Heart right ventricle (tissue), 16 donors: Measurements from ENCODE around the gene EHHADH. TPM values are rescaled to one million over a fixed set of nuclear protein-coding genes. Genes with fewer than 3 reads are reported as not detected.

Source experiments
- ATAC-seq, 8 donors: fragments of 200-7000 bp; cut with Tn5 transposase; one replicate each; pipeline ENCODE4 v1.9.1; 2020; ENCODE audit warnings: mild to moderate bottlenecking in 8 of 8, moderate library complexity in 8 of 8, moderate number of reproducible peaks in 1 of 8
- DNase-seq, 2 donors: peaks; one replicate each; pipeline ENCODE4 v3.0.0-alpha.2; 2020
- H3K27ac ChIP-seq, 10 donors: fragments of 200-600 bp; sonication (generic) in 2 of 10; one replicate each; pipeline versions ENCODE4 v1.5.0 to v1.8.0; 2020 to 2022; ENCODE audit warnings: mild to moderate bottlenecking in 3 of 10
- H3K27me3 ChIP-seq, 7 donors: fragments of 200-600 bp; one replicate each; pipeline ENCODE4 v1.8.0; 2021 to 2022; ENCODE audit warnings: mild to moderate bottlenecking in 2 of 7
- H3K36me3 ChIP-seq, 9 donors: fragments of 200-600 bp; sonication (generic) in 1 of 9; one replicate each; pipeline versions ENCODE4 v1.5.0 to v1.8.0; 2020 to 2022; ENCODE audit warnings: mild to moderate bottlenecking in 2 of 9
- H3K4me1 ChIP-seq, 9 donors: fragments of 200-600 bp; sonication (generic) in 1 of 9; one replicate each; pipeline versions ENCODE4 v1.5.0 to v1.8.0; 2020 to 2022; ENCODE audit warnings: mild to moderate bottlenecking in 4 of 9
- H3K4me3 ChIP-seq, 10 donors: fragments of 200-600 bp; sonication (generic) in 2 of 10; one replicate each; pipeline versions ENCODE4 v1.5.0 to v1.8.0; 2020 to 2022; ENCODE audit warnings: mild to moderate bottlenecking in 7 of 10, moderate library complexity in 2 of 10
- H3K9me3 ChIP-seq, 11 donors: fragments of 200-600 bp in 10 of 11; sonication (generic) in 2 of 11; one replicate each; pipeline versions ENCODE4 v1.5.0 to v1.8.0; 2013 to 2022; ENCODE audit warnings: mild to moderate bottlenecking in 2 of 11, control low read depth in 1 of 11, moderate library complexity in 1 of 11
- WGBS, 2 donors: extraction: QIAGEN DNeasy Blood & Tissue Kit; methylation state at CpG; one replicate each; pipeline ENCODE4 v1.1.7; 2013; ENCODE audit warnings: inconsistent platforms in 1 of 2; 5-methylcytosine and 5-hydroxymethylcytosine counted together
- intact Hi-C, 10 donors: fragments of 100-400 bp; cut with DNase I; formaldehyde crosslinking; loops; one replicate each; pipeline versions ENCODE4 v1.11.1 to v1.14.2; 2022
- polyA plus RNA-seq, 2 donors: library from polyadenylated mRNA; stranded (reverse); fragments of 200-250 nt; gene quantifications; one replicate each; pipeline ENCODE4 v1.2.3, GENCODE V29; 2013
- total RNA-seq, 10 donors: library from RNA; stranded (reverse); fragmentation: NEBNext Ultra II Directional in 3 of 10; extraction: Animal tissue kit (Norgen Biotek cat#: 25700) in 3 of 10; gene quantifications; one replicate each; pipeline versions ENCODE4 v1.2.1 to v1.2.4, GENCODE V29; 2021 to 2023
- TF ChIP-seq, protein P1 (sequence below), 9 donors: fragments of 200-600 bp; sonication (generic) in 2 of 9; IDR thresholded peaks; one replicate each; pipeline versions ENCODE4 v1.5.0 to v1.8.0; 2021 to 2022; ENCODE audit warnings: antibody characterized with exemption in 9 of 9, mild to moderate bottlenecking in 5 of 9, moderate library complexity in 1 of 9
- donor health status: Arrhythmogenic right ventricular cardiomyopathy.
- donor health status: ischemic (EF 13 %, LVEDD 7.1; RV severe dilation, severe dysfunction).
- donor health status: healthy with polysubstance abuse.
- donor health status: DM: no; HTN: yes; CAD: no.
- donor health status: DM: no; HTN: no; CAD: no.
- donor health status: ischemic (EF 25% LVEDD 6.9; RV normal size, moderate dysfunction).
- donor health status: ischemic (EF 25% LVEDD 5.7; RV mildly dilated, moderate dysfunction).
- donor health status: healthy.
- donor health status: DM: yes; HTN: yes; CAD: no.
- donor health status: Ischemic cardiomyopathy.
- donor health status: ischemic (EF 35%, LVEDD 5.7; RV mildly dilated, moderate dysfunction).
- donor health status: nonischemic (EF 11% LVEDD 7.7; RV severe dilation, severe dysfunction).
- donor health status: DM: yes; HTN: yes; CAD: no.
- donor health status: PGD.
- donor health status: ischemic (EF 29% LVEDD 5.4; RV normal size, mild dysfunction).
- donor health status: nonischemic (EF 23%, LVEDD 6.1; RV moderate dilation, normal function).

Gene EHHADH
- total and polyA plus RNA-seq, 12 donors = 3.8 to 31.0 (median 20.0) TPM

DNA sequence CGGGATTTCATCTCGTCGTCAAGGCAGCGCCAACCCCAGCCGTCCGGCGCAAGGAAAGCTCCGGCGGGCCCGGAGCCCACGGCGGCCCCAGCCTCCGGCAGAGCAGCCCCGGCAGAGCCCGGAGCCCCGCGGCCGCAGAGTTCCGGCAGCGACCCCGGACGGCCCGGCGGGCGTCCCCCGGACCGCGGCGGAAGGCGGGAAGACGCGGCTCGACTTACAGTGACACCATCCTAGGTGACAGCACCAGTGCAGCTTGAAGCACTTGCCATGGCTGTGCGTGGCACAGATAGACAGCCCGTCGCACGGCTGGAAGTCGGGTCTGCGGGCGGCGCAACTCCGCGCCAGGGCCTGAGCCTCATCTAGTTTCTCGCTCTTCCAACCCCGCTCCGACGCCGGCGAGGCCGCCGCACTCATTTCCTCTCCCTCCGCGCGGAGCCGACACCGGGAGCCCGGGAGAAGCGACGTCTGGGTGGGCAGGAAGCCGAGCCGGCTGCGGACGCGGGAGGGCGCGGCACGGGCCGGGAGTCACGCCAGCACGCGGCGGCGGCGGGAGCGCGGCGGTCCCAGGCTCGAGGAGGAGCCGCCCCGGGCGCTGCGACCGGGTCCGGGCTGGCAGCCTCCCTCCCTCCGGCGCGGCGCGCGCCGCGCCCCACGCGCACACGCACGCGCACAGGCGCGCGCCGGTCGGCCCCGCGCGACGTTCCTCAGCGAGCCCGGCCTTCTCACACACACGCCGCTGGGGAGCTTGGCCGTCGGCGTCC, 101.3 kb downstream of the EHHADH start, which contains the start of gene C3orf70:
TSS of gene C3orf70 (minus strand) at position 651 of the 761 bp plus-strand sequence. CDS start at position 414, 237 bp downstream.
- 1% methylated on average over 103 to 113 of the region's 113 CpGs for WGBS, 2 donors
- peaks cover 0 to 27% (median 11%) of the 10 kb centered on the region in 9 donors for H3K4me1 ChIP-seq
- TF ChIP-seq, protein P1, sequence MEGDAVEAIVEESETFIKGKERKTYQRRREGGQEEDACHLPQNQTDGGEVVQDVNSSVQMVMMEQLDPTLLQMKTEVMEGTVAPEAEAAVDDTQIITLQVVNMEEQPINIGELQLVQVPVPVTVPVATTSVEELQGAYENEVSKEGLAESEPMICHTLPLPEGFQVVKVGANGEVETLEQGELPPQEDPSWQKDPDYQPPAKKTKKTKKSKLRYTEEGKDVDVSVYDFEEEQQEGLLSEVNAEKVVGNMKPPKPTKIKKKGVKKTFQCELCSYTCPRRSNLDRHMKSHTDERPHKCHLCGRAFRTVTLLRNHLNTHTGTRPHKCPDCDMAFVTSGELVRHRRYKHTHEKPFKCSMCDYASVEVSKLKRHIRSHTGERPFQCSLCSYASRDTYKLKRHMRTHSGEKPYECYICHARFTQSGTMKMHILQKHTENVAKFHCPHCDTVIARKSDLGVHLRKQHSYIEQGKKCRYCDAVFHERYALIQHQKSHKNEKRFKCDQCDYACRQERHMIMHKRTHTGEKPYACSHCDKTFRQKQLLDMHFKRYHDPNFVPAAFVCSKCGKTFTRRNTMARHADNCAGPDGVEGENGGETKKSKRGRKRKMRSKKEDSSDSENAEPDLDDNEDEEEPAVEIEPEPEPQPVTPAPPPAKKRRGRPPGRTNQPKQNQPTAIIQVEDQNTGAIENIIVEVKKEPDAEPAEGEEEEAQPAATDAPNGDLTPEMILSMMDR (IDR thresholded peaks at IDR 0.05) = peak in 2 of 9 donors; percentile 5 to 22
- H3K27ac ChIP-seq = peak within 1 kb of the TSS; percentile 64 to 92 (median 82)
- no peaks in the 10 kb centered on the region for H3K9me3 ChIP-seq
- H3K27me3 ChIP-seq = peaks cover 0 to 79% (median 31%) of the 10 kb centered on the region in 7 donors
- DNase-seq (peak; percentile 67 to 76), ATAC-seq (peak; percentile 43 to 87 (median 80))
- peak within 1 kb of the TSS; percentile 51 to 76 (median 64) for H3K4me3 ChIP-seq
- H3K36me3 ChIP-seq = no peaks in the 10 kb centered on the region
- intact Hi-C loops = loop anchor here in 1 of 10 donors (10.0 kb wide), 1 partner anchor 62 kb away; no protein-coding TSS in a partner anchor

DNA sequence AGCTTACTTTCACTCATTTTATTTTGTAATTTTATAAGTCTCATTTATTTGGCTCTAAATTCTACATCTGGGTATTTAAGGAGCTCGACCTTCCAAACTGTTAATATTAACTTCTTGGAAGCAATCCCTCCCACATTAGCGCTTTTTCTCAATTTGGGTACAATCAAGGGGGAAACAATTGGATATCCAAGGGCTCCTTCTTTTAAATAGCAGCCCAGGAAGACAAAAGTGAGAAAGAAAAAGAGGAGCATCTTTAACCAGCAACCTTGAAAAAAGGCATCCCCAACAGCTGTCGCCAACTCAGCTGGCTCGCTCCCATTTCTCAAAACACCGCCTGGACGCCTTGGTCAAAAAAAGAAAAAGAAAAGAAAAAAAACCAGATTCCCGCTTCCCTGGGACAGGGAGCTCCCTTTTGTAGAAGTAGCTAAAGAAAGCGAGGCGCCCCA, 101.9 kb downstream of the EHHADH start:
- DNase-seq = peak in 1 of 2 donors; percentile 59
- WGBS, 2 donors = 8% methylated on average over 9 of the region's 9 CpGs
- Histone ChIP-seq H3K36me3 (no peaks in the 10 kb centered on the region), H3K9me3 (no peaks in the 10 kb centered on the region), H3K4me3 (peak overlapping the region; percentile 51 to 76 (median 64)), H3K27me3 (peaks cover 0 to 74% (median 31%) of the 10 kb centered on the region in 7 donors), H3K27ac (peak overlapping the region; percentile 64 to 92 (median 82)), H3K4me1 (peaks cover 0 to 27% (median 11%) of the 10 kb centered on the region in 9 donors)
- ATAC-seq = no peak
- TF ChIP-seq, protein P1 (IDR thresholded peaks at IDR 0.05) = no peak
- intact Hi-C loops = loop anchor here in 1 of 10 donors (10.0 kb wide), 1 partner anchor 63 kb away; no protein-coding TSS in a partner anchor

DNA sequence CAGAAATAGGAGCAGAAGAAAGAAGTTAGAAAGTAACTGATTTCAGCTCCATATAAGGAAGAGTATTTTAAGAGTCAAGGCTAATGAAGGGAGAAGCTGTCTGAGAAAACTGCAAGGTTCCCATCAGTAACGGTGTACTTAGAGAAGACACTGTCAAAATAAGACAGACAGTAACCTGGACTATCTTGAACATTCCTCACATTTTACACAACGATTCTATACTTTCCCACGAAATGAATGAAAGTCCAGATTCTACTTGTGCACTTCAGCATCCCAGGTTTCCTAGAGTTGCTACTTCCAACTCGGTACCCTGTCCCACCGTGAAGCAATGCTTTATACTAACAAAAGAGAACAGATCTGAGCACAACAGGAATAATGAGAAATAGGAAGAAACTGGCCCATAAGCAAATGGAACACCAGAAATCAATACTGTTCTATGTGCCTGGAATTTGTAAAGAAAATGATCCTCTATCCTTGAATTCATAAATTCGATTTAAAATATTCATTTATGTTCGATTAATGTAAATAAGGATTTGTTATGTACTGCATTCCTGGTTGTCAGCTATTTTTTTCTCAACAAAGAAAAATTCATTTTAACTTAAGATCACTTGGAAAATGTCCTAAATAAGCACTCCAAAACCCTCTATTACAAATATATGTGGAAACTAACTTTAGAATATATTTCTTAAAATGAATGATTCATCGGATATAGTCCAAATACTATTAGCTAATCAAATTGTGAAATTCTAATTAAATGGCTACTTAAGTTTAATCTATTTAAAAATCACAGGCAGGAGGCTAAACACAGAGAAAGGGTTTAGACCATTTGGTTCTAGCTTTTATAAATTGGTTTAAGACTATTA, 102.5 kb downstream of the EHHADH start:
- H3K4me3 ChIP-seq = peak overlapping the region in 9 of 10 donors; percentile 51 to 76 (median 67)
- H3K27me3 ChIP-seq = peaks cover 0 to 74% (median 31%) of the 10 kb centered on the region in 7 donors
- WGBS, 2 donors = 56 to 61% methylated on average over 8 of the region's 8 CpGs
- H3K4me1 ChIP-seq = peaks cover 0 to 27% (median 11%) of the 10 kb centered on the region in 9 donors
- ATAC-seq (no peak), DNase-seq (no peak)
- no peaks in the 10 kb centered on the region for H3K9me3 ChIP-seq
- no peaks in the 10 kb centered on the region for H3K36me3 ChIP-seq
- TF ChIP-seq, protein P1 (IDR thresholded peaks at IDR 0.05) = no peak
- peak overlapping the region in 6 of 10 donors; percentile 76 to 92 (median 86) for H3K27ac ChIP-seq
- intact Hi-C loops = loop anchor here in 1 of 10 donors (10.0 kb wide), 1 partner anchor 63 kb away; no protein-coding TSS in a partner anchor
